GM12874 (cell line): ENCODE results near the gene ACBD6.

Experiments
- TF ChIP-seq, protein P1 (sequence below): IDR thresholded peaks from 2 replicates; pipeline ENCODE4 v1.5.1; 2011; ENCODE audit warnings: low read depth, mild to moderate bottlenecking, control low read depth, low read length, moderate library complexity; ENCODE audit not compliant: insufficient read depth

Gene ACBD6

DNA sequence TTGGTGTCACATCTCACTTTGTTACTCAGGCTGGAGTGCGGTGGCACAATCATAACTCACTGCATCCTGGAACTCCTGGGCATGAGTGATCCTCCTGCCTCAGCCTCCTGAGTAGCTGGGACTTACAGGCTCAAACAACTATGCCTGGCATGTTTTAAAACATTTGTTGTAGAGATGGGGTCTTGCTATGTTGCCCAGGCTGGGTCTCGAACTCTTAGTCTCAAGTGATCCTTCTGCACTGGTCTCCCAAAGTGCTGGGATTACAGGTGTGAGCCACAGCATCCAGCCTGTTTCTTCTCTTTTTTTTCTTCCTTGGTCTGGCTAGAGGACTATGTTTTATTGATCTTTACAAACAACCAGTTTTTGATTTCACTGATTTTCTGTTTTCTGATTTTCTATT lies 207.7 kb downstream of the ACBD6 start:
- TF ChIP-seq, protein P1, sequence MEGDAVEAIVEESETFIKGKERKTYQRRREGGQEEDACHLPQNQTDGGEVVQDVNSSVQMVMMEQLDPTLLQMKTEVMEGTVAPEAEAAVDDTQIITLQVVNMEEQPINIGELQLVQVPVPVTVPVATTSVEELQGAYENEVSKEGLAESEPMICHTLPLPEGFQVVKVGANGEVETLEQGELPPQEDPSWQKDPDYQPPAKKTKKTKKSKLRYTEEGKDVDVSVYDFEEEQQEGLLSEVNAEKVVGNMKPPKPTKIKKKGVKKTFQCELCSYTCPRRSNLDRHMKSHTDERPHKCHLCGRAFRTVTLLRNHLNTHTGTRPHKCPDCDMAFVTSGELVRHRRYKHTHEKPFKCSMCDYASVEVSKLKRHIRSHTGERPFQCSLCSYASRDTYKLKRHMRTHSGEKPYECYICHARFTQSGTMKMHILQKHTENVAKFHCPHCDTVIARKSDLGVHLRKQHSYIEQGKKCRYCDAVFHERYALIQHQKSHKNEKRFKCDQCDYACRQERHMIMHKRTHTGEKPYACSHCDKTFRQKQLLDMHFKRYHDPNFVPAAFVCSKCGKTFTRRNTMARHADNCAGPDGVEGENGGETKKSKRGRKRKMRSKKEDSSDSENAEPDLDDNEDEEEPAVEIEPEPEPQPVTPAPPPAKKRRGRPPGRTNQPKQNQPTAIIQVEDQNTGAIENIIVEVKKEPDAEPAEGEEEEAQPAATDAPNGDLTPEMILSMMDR, result no peak

DNA sequence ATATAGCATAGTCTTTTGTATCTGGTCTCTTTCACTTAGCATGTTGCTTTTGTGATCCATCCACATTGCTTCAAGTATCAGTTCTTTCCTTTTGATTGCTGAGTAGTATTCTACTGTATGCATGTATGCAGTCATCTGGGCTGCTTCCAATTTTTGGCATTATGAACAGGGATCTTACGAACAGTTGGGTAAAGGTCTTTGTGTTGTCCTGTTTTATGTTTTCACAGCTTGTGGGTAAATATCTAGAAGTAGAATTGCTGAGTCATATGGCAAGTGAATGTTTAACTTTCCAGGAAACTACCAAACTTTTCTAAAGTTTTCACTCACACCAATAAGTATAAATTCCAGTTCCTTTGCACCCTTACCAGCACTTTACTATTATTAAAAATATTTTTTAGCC lies 211.4 kb downstream of the ACBD6 start:
- TF ChIP-seq, protein P1, result no peak

DNA sequence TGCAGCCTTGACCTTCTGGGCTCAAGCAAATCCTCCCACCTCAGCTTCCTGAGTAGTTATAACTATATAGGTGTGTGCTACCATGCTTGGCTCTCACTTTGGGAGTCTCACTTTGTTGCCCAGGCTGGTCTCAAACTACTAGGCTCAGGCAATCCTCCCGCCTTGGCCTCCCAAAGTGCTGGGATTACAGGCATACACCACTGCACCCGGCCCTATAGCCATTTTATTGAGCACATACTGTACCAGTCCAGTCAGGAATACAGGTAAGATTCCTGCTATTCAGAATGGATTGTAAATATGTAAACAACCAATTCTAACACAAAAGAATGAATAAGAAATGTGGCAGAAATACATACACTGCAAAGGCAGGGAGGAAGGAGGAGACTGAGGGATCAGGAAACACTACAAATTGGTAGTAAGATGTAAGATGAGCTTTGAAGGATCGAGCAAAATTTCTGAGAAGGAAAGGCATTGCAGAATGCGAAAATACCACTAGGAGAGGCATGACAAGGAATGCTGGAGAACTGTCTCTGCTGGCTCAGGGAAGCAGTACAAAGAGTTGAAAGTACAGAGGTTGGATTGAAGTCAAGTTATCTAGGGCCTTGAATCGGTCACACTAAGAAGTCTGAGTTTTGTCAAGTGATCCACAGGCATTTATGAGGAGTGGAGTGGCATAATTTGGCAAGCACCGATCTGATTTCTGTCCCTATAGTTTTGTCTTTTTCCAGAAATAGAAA lies 211.9 kb downstream of the ACBD6 start:
- TF ChIP-seq, protein P1, result no peak

DNA sequence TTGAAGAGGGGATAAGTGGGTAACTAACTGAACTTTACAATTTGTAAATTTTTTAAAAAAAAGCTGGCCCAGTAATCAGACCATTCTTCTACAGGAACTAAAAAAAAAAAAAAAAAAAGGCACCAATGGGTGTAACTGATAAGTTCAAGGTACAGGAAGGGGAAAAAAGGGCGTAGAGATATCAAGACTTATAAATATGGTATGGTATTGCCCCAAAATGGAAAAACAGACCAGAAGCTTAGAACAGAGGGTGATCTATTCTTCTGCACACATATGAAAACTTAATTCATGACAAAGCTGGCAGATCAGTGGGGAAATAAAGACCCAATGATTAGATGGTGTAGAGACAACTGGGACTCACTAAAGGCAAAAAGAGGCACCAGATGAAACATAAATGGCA lies 213.4 kb downstream of the ACBD6 start:
- TF ChIP-seq, protein P1, result no peak

DNA sequence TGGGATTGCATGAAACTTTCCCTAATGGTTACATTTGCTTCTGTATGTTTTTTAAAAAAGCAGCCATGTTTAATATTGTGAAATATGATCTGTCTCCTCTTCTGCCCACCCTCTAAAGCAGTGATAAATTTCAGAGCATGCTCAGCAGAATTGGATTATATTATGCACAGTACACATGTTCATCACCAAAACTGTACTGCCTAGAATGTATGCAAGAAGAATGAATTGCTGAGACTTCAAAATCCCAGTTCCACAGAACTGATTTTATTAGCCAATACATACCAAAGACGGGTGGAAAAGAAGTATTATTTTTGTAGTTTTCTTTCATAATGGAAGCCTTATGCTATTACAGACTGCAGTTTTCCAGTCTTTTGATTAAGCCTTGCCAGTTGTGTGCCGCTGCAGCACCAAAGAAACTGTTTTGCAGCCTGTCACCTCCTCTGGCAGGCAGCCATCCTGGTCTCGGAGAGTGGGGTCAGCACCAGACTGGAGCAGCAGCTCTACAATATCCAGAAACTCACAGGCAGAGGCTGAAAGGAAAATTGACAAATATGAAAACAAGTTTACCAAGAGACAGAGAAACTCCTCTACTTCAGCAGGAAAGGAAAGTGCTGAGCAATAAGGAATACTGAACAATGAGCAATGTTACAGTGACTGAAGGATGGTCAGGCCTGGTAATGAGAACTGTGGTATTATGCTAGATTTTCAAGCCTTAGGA lies 214.2 kb downstream of the ACBD6 start:
- TF ChIP-seq, protein P1, result no peak

DNA sequence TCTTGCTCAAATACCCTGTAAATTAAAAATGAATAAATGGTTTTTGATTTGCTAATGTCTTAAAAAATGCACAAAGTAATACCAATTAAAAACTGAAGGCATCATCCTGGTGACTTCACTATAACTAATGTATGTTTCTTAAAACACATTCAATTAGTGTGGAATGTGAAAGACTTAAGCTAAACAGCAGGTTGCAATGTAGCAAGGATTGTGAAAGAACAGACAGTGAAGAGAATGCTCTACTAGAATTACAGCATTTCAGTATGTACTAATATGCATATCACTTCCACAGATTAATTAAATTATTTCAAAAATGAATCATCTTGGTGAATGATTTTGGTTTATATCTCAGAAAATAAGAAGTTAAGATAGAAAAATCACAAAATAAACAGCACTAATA lies 216.0 kb downstream of the ACBD6 start:
- TF ChIP-seq, protein P1, result no peak

DNA sequence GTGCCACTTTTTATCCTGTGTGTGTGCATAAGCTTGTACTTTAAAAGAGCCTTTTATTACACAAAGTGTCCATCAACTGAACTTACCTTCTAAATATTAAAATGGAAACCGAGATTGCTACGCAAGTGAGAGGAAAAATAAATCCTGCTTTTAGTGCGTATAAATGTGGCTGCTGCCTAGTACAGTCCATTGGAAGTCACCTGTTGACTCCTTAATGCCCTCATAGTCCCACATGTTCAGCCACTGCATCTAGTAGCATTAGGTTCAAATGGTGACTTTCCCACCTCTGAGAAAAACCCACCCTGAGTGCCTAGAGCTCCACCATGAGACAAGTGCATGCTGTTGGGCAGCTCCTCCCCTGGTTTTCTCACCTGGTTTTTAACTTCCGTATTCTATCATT lies 219.3 kb downstream of the ACBD6 start:
- TF ChIP-seq, protein P1, result no peak
